Panc1 (cell line): ENCODE data around the gene ZNF354B. TPM values are rescaled to one million over a fixed set of nuclear protein-coding genes. Genes with fewer than 3 reads are reported as not detected.
"Not testable (repeated sequence)": the region's sequence is repeated elsewhere in the genome, so short reads cannot be mapped to it uniquely, and the experiment has no call there.

Experiments used
- ATAC-seq: fragments of 200-7000 bp; cut with Tn5 transposase; 2 replicates; pipeline ENCODE4 v1.9.1; 2020; ENCODE audit warnings: mild to moderate bottlenecking, moderate library complexity
- BruUV-seq: library from RNA; stranded (reverse); fragments of 400-500 nt; replicated peaks from 2 replicates; lab custom pipeline; 2021; lab: Mats Ljungman, UMichigan
- CTCF ChIA-PET: fragments of 300-600 bp; sonication (Branson Sonifier 250); formaldehyde crosslinking; loops from one replicate; lab custom pipeline; 2022; ENCODE audit warnings: antibody characterized with exemption; lab: Charles Lee
- POLR2A ChIA-PET: fragments of 300-600 bp; sonication (Branson Sonifier 250); formaldehyde crosslinking; loops from one replicate; lab custom pipeline; 2022; ENCODE audit warnings: antibody characterized with exemption; lab: Charles Lee
- DNase-seq: peaks from one replicate; pipeline ENCODE4 v3.0.0-alpha.2; 2010; ENCODE audit warnings: low read depth, low spot score
- H3K27ac ChIP-seq: 2 replicates; pipeline ENCODE4 v1.5.1; 2011; ENCODE audit warnings: mild to moderate bottlenecking, low read length, inconsistent platforms
- H3K27me3 ChIP-seq: fragments of 200-500 bp; sonication (Bioruptor generic); 2 replicates; pipeline ENCODE4 v1.6.0; 2014; ENCODE audit warnings: low read length, inconsistent platforms; ENCODE audit not compliant: control insufficient read depth, insufficient read depth
- H3K36me3 ChIP-seq: fragments of 200-500 bp; sonication (Bioruptor generic); 2 replicates; pipeline ENCODE4 v1.5.1; 2014; ENCODE audit warnings: inconsistent platforms, mild to moderate bottlenecking, low read length, moderate library complexity; ENCODE audit not compliant: control insufficient read depth, insufficient read depth
- H3K4me1 ChIP-seq: 2 replicates; pipeline ENCODE4 v1.5.1; 2011; ENCODE audit warnings: inconsistent platforms, mild to moderate bottlenecking, low read length, moderate library complexity; ENCODE audit not compliant: control insufficient read depth, insufficient read depth
- H3K4me3 ChIP-seq, 2 experiments: 2 replicates each; pipeline ENCODE4 v1.5.1; 2011 to 2012; ENCODE audit warnings: low read depth in 2 of 2, low read length in 2 of 2, mild to moderate bottlenecking in 2 of 2, inconsistent platforms in 1 of 2, moderate library complexity in 1 of 2
- H3K9me3 ChIP-seq: fragments of 200-500 bp; sonication (Bioruptor generic); 2 replicates; pipeline ENCODE4 v1.5.1; 2014; ENCODE audit warnings: low read depth, mild to moderate bottlenecking, inconsistent platforms, low read length, moderate library complexity; ENCODE audit not compliant: control insufficient read depth, insufficient read depth
- CTCF ChIP-seq: fragments of 450-650 bp; IDR thresholded peaks from 2 replicates; pipeline ENCODE4 v1.5.1; 2017; ENCODE audit warnings: mild to moderate bottlenecking
- POLR2AphosphoS5 ChIP-seq: IDR thresholded peaks from 2 replicates; pipeline ENCODE4 v1.6.1; 2012; ENCODE audit warnings: mild to moderate bottlenecking, low read depth, low read length, moderate library complexity
- REST ChIP-seq, 2 experiments: IDR thresholded peaks; 2 replicates each; pipeline ENCODE4 v1.6.1; 2011 to 2012; ENCODE audit warnings: low read depth in 2 of 2, control low read depth in 1 of 2, low read length in 1 of 2, mild to moderate bottlenecking in 1 of 2, moderate library complexity in 1 of 2; ENCODE audit not compliant: insufficient read depth in 1 of 2
- SIN3A ChIP-seq: IDR thresholded peaks from 2 replicates; pipeline ENCODE4 v1.6.1; 2012; ENCODE audit warnings: low read depth, mild to moderate bottlenecking, low read length, moderate library complexity, borderline replicate concordance; ENCODE audit not compliant: insufficient read depth
- TCF7L2 ChIP-seq: IDR thresholded peaks from 2 replicates; pipeline ENCODE4 v1.6.1; 2011; ENCODE audit warnings: mild to moderate bottlenecking, low read depth, low read length, inconsistent platforms
- in situ Hi-C: cut with HindIII; loops from 2 replicates; pipeline ENCODE4 v1.10.0; 2016; ENCODE audit warnings: low sequenced_read_pairs, low pct_unique_long_range_greater_than_20kb
- intact Hi-C: fragments of 100-400 bp; cut with micrococcal nuclease; formaldehyde crosslinking; loops from one replicate; pipeline ENCODE4 v1.10.0; 2022; ENCODE audit not compliant: unreplicated experiment
- total RNA-seq: library from RNA; stranded (reverse); gene quantifications from one replicate; pipeline ENCODE4 v1.2.1, GENCODE V29; 2021; ENCODE audit not compliant: unreplicated experiment

The ZNF354B gene
- total RNA-seq, 1 experiment from 2014 or later, result 33.0 TPM

- in situ Hi-C loops (no loop called here), intact Hi-C loops (no loop called here)
- H3K27me3 ChIP-seq, result no peaks in the 10 kb centered on the region
- POLR2A ChIA-PET, result no interaction called here
- no peaks in the 10 kb centered on the region for H3K9me3 ChIP-seq
- peaks cover 2% of the 10 kb centered on the region; the same call in 1 of the 2 replicates for H3K4me1 ChIP-seq
- CTCF ChIA-PET, result no interaction called here
- no peak overlapping the region for H3K4me3 ChIP-seq
- ATAC-seq (no peak), DNase-seq (no peak)
- H3K27ac ChIP-seq, result no peak overlapping the region
- no peak for TF ChIP-seq SIN3A
- TF ChIP-seq TCF7L2, result no peak
- no peak for TF ChIP-seq REST (IDR thresholded peaks at IDR 0.05; ENCODE audit: insufficient read depth in 1 of 2, low read depth in 2 of 2, low read length in 1 of 2)
- TF ChIP-seq POLR2AphosphoS5, result no peak
- TF ChIP-seq CTCF, result no peak
- BruUV-seq, result no TSS peak
- H3K36me3 ChIP-seq, result no peaks in the 10 kb centered on the region
Observed at GRCh38 chr5:178854284-178854683, 5.5 kb upstream of the ZNF354B start.

- H3K27ac ChIP-seq, intact Hi-C loops, H3K27me3 ChIP-seq, CTCF ChIA-PET, DNase-seq, H3K36me3 ChIP-seq, POLR2A ChIA-PET, in situ Hi-C loops, H3K4me1 ChIP-seq, BruUV-seq: not testable (repeated sequence)
- peak overlapping the region; percentile 50 to 64 for H3K4me3 ChIP-seq
- H3K9me3 ChIP-seq, result peaks cover 25% of the 10 kb centered on the region; the same call in 1 of the 2 replicates
- peak; percentile 35 for ATAC-seq
Observed at GRCh38 chr5:178860615-178861014, 862 bp downstream of the ZNF354B start.

- BruUV-seq, result TSS peak; percentile 58
- peaks cover 6% of the 10 kb centered on the region for H3K36me3 ChIP-seq
- ChIA-PET CTCF (no interaction called here), POLR2A (no interaction called here)
- TF ChIP-seq SIN3A (no peak), TCF7L2 (no peak), POLR2AphosphoS5 (no peak), REST (IDR thresholded peaks at IDR 0.05; ENCODE audit: insufficient read depth in 1 of 2, low read depth in 2 of 2, low read length in 1 of 2) (no peak), CTCF (no peak)
- in situ Hi-C loops (no loop called here), intact Hi-C loops (no loop called here)
- peak overlapping the region; percentile 66; the same call in 1 of the 2 replicates for H3K27ac ChIP-seq
- H3K9me3 ChIP-seq, result peaks cover 34% of the 10 kb centered on the region; the same call in 1 of the 2 replicates
- H3K4me3 ChIP-seq, result peak overlapping the region; percentile 17 to 64
- DNase-seq, result no peak
- peaks cover 9% of the 10 kb centered on the region; the same call in 1 of the 2 replicates for H3K4me1 ChIP-seq
- no peaks in the 10 kb centered on the region for H3K27me3 ChIP-seq
- no peak for ATAC-seq
Observed at GRCh38 chr5:178861627-178862026, 1.9 kb downstream of the ZNF354B start.
